ENCODE measurements around the gene SLC6A18. TPM values are rescaled to one million over a fixed set of nuclear protein-coding genes. Genes with fewer than 3 reads are reported as not detected.

Gene SLC6A18
- polyA plus RNA-seq, 1 experiment: not detected

DNA sequence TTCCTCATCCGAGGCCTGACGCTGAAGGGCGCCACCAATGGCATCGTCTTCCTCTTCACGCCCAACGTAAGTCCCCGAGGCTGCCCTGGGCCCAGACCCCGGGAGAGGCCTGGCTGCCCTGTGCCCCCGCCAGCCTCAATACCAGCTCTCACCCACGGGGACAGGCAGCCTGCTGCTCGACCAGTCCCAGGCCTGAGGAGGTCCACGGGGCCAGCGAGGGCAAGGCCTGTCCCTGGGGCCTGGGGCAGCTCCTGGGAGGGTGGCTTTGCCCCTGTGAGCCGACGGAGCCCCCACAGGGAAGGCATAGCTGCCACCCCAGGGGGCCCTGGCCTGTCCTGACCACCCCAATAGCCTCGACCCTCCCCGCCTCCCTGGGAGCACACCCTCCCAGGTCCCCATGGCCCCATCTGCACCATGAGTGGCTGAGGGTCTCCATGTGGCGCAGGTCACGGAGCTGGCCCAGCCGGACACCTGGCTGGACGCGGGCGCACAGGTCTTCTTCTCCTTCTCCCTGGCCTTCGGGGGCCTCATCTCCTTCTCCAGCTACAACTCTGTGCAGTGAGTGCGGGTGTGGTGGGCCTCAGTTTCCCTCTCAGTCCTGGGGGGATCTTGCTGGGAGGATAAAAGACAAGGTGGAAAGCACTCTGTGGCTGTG is 11.5 kb upstream of the SLC6A18 start:
- TF ChIP-seq, protein P1, sequence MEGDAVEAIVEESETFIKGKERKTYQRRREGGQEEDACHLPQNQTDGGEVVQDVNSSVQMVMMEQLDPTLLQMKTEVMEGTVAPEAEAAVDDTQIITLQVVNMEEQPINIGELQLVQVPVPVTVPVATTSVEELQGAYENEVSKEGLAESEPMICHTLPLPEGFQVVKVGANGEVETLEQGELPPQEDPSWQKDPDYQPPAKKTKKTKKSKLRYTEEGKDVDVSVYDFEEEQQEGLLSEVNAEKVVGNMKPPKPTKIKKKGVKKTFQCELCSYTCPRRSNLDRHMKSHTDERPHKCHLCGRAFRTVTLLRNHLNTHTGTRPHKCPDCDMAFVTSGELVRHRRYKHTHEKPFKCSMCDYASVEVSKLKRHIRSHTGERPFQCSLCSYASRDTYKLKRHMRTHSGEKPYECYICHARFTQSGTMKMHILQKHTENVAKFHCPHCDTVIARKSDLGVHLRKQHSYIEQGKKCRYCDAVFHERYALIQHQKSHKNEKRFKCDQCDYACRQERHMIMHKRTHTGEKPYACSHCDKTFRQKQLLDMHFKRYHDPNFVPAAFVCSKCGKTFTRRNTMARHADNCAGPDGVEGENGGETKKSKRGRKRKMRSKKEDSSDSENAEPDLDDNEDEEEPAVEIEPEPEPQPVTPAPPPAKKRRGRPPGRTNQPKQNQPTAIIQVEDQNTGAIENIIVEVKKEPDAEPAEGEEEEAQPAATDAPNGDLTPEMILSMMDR (IDR thresholded peaks at IDR 0.05; ENCODE audit: insufficient read depth, low read depth, low read length): no peak
- POLR2A ChIA-PET: no interaction called here
- DNase-seq (ENCODE audit: low read depth): no peak
- H3K4me3 ChIP-seq (ENCODE audit: low read depth, low read length): no peak overlapping the region
- CTCF ChIA-PET: no interaction called here
- no peaks in the 10 kb centered on the region; the same call in 1 of the 2 replicates for H3K27me3 ChIP-seq (ENCODE audit: control insufficient read depth, insufficient read depth, low read length)
- no peaks in the 10 kb centered on the region for H3K36me3 ChIP-seq (ENCODE audit: control insufficient read depth, insufficient read depth, low read length)

DNA sequence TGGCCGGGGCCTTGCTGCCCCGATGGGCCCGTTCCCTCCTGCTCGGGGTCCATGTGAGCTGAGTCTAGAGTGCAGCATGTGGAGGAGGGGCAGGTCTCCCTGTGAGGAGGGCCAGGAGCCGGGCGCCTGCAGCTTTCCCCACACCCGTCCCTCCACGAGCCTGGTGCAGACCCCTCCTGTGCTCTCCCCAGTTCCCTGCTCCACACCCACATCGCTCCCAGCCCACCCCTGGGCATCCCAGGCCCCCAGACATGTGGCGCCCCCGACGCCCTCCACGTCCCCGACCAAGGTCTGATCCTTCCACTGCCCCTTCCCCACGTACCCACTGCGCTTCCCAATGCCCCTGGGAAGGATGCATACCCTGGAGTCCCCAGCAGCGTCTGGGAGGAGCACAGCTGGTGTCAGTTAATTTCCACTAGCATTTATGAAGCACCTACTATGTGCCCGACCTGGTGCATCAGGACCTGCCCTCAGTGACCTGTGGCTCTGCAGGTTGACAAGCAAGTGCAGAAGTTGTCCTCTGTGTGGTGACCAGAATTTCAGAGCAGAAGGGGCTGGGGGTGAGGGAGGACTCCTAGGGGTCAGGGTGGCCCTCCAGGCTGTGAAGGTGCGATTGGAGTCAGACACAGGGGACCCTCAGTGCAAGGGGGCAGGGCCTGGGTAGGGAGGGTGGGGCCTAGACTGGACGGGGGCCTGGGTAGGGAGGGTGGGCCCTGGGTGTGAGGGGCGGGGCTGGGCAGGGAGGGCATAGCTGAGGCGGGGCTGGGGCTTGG is 10.8 kb upstream of the SLC6A18 start:
- POLR2A ChIA-PET: no interaction called here

DNA sequence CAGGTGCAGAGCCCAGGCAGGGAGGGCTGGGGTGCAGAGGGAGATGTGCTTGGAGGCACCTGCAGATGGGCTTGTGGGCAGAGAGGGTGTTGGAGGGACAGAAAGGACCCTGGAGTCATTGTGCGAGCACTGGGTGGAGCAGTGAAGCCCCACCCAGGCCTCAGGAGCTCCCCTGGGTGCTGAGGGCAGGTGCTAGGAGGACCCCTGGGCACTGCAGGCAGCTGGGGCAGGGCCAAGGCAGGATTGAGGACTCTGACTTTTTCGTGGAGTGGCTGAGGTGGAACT is 10.3 kb upstream of the SLC6A18 start:
- DNase-seq (ENCODE audit: low read depth): no peak
- TF ChIP-seq, protein P1 (IDR thresholded peaks at IDR 0.05; ENCODE audit: insufficient read depth, low read depth, low read length): no peak
- H3K36me3 ChIP-seq (ENCODE audit: control insufficient read depth, insufficient read depth, low read length): no peaks in the 10 kb centered on the region
- ChIA-PET CTCF (no interaction called here), POLR2A (no interaction called here)
- no peak overlapping the region for H3K4me3 ChIP-seq (ENCODE audit: low read depth, low read length)
- H3K27me3 ChIP-seq (ENCODE audit: control insufficient read depth, insufficient read depth, low read length): no peaks in the 10 kb centered on the region; the same call in 1 of the 2 replicates

More for the DNA sequence above, 10.8 kb upstream of the SLC6A18 start:
- H3K4me3 ChIP-seq (ENCODE audit: low read depth, low read length): no peak overlapping the region
- TF ChIP-seq, protein P1 (IDR thresholded peaks at IDR 0.05; ENCODE audit: insufficient read depth, low read depth, low read length): no peak
- CTCF ChIA-PET: no interaction called here
- no peak for DNase-seq (ENCODE audit: low read depth)
- no peaks in the 10 kb centered on the region; the same call in 1 of the 2 replicates for H3K27me3 ChIP-seq (ENCODE audit: control insufficient read depth, insufficient read depth, low read length)
- no peaks in the 10 kb centered on the region for H3K36me3 ChIP-seq (ENCODE audit: control insufficient read depth, insufficient read depth, low read length)

DNA sequence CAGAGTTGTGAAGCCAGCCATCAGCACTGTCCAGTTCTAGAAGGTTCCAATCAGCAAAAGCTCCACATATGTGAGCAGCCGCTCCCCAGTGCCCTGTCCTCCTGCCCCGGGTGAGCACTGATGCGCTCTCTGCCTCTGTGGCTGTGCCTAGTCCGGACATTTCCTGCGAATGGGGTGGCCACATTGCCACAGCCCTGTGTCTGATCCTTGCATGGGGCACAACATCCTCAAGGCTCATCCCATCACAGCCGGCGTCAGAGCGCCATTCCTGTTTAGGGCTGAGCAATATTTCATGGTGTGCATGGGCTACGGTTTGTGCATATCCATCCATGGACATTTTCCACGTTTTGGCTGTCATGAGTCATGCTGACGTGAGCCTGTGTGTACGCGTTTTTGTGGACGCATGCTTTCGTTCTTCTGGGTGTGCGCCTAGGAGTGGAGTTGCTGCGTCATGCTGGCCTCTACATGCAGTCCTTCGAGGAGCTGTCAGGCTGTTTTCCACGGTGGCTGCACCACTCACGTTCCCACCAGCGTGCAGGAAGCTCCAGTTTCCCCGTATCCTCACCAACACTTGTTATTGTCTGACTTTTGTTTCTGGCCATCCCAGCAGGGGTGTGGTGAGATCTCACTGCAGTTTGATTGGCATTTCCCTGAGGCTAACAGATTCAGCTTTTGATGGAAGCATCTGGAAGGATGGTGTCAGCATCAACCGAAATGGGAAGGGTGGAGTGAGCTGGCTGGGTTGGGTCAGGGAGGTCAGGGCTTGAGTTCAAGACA is 9.7 kb upstream of the SLC6A18 start:
- CTCF ChIA-PET: no interaction called here
- POLR2A ChIA-PET: no interaction called here
- Histone ChIP-seq H3K4me3 (ENCODE audit: low read depth, low read length) (no peak overlapping the region), H3K27me3 (ENCODE audit: control insufficient read depth, insufficient read depth, low read length) (no peaks in the 10 kb centered on the region), H3K36me3 (ENCODE audit: control insufficient read depth, insufficient read depth, low read length) (no peaks in the 10 kb centered on the region)
- TF ChIP-seq, protein P1 (IDR thresholded peaks at IDR 0.05; ENCODE audit: insufficient read depth, low read depth, low read length): no peak
- no peak for DNase-seq (ENCODE audit: low read depth)

DNA sequence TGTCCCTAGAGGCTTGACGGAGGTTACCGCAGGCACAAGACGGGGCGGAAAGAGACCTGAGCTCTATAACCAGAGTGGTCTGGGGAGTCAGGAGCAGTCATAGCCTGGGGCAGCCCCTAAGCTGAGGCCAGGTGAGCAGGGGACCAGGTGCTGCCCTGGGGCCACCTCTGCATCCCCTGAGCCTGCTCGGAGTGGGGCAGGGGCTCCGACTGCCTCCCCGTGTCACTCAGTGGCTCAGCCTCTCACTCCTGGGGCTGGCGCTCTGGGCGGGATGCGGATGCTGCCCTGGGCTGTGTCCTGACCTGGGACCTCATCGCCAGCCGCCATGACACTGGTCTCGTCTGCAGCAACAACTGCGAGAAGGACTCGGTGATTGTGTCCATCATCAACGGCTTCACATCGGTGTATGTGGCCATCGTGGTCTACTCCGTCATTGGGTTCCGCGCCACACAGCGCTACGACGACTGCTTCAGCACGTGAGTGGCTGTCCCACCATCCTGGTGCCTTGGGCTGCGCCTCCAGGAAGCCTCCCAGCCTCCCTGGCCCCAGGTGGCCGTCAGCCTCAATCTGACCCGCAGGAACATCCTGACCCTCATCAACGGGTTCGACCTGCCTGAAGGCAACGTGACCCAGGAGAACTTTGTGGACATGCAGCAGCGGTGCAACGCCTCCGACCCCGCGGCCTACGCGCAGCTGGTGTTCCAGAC is 8.8 kb upstream of the SLC6A18 start:
- ChIA-PET POLR2A (no interaction called here), CTCF (no interaction called here)
- no peak for DNase-seq (ENCODE audit: low read depth)

More for the DNA sequence above, 8.8 kb upstream of the SLC6A18 start:
- TF ChIP-seq, protein P1 (IDR thresholded peaks at IDR 0.05; ENCODE audit: insufficient read depth, low read depth, low read length): no peak
- Histone ChIP-seq H3K27me3 (ENCODE audit: control insufficient read depth, insufficient read depth, low read length) (no peaks in the 10 kb centered on the region), H3K36me3 (ENCODE audit: control insufficient read depth, insufficient read depth, low read length) (no peaks in the 10 kb centered on the region), H3K4me3 (ENCODE audit: low read depth, low read length) (no peak overlapping the region)
